ENCODE results near the gene NAA40.

DNA sequence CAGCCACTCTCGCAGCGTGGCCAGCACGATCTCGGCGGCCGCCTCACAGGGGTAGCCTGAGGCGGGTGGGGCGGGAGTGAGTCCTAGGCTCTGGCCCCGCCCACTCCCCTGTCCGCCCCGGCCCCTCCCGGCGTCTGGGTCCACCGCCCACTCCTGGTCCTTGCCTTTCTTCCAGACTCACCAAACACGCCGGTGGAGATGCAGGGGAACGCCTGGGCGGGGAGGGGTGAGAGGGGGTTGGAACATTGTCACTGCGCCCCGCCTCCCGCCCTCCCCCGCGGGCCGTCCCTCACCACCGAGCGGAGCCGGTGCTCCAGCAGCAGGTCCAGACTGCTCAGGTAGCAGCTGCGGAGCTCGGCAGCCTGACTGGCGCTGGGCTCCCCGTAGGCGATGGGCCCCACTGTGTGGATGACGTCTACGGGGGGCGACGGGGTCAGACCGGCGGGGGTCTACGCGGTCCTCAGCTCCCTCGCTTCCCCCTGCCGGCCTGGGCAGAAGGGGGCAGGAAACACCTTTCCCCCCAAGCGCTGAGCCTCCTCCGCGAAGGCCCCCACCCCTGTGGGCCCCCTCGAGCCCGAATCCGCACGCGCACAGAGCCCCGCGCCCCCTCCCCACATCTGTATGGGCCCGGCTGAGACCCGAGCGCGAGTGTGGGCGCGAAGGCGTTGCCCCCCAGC lies 60.7 kb downstream of the NAA40 start:
- TF ChIP-seq EZH2 (IDR thresholded peaks at IDR 0.05; ENCODE audit: insufficient read depth, low read length): no peak
- TF ChIP-seq, protein P1, sequence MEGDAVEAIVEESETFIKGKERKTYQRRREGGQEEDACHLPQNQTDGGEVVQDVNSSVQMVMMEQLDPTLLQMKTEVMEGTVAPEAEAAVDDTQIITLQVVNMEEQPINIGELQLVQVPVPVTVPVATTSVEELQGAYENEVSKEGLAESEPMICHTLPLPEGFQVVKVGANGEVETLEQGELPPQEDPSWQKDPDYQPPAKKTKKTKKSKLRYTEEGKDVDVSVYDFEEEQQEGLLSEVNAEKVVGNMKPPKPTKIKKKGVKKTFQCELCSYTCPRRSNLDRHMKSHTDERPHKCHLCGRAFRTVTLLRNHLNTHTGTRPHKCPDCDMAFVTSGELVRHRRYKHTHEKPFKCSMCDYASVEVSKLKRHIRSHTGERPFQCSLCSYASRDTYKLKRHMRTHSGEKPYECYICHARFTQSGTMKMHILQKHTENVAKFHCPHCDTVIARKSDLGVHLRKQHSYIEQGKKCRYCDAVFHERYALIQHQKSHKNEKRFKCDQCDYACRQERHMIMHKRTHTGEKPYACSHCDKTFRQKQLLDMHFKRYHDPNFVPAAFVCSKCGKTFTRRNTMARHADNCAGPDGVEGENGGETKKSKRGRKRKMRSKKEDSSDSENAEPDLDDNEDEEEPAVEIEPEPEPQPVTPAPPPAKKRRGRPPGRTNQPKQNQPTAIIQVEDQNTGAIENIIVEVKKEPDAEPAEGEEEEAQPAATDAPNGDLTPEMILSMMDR (IDR thresholded peaks at IDR 0.05; ENCODE audit: insufficient read depth, low read depth, low read length): no peak
